Measurements from ENCODE around the gene ARHGAP28.

DNA sequence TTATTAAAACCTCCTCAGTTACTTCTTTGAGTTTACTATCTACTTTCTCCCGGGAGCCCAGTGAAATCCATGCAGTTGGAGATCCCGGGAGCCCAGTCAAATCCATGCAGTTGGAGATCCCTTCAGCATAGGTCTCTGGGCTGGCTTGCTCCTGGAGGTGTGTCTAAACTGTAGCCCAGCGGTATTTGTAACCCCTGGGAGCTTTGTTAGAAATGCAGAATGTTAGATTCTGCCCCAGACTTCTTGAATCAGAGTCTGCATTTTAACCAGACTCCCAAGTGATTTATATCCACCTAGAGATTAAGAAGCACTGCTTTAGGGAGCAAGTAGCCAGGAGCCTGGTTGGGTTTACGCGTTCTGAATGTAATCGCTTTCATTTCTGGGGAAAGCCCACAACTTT is 54.5 kb downstream of the ARHGAP28 start:
- TF ChIP-seq POLR2A (IDR thresholded peaks at IDR 0.05), result no peak
- TF ChIP-seq, protein P1, sequence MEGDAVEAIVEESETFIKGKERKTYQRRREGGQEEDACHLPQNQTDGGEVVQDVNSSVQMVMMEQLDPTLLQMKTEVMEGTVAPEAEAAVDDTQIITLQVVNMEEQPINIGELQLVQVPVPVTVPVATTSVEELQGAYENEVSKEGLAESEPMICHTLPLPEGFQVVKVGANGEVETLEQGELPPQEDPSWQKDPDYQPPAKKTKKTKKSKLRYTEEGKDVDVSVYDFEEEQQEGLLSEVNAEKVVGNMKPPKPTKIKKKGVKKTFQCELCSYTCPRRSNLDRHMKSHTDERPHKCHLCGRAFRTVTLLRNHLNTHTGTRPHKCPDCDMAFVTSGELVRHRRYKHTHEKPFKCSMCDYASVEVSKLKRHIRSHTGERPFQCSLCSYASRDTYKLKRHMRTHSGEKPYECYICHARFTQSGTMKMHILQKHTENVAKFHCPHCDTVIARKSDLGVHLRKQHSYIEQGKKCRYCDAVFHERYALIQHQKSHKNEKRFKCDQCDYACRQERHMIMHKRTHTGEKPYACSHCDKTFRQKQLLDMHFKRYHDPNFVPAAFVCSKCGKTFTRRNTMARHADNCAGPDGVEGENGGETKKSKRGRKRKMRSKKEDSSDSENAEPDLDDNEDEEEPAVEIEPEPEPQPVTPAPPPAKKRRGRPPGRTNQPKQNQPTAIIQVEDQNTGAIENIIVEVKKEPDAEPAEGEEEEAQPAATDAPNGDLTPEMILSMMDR (IDR thresholded peaks at IDR 0.05), result no peak
- no peak for TF ChIP-seq POLR2AphosphoS5 (IDR thresholded peaks at IDR 0.05)
- TF ChIP-seq EP300 (IDR thresholded peaks at IDR 0.05; ENCODE audit: low read depth), result no peak

All from transverse colon (tissue), 4 donors.